Liver (tissue), 9 donors: ENCODE data around the gene PPL. TPM values are rescaled to one million over a fixed set of nuclear protein-coding genes. Genes with fewer than 3 reads are reported as not detected.

ENCODE experiments used
- DNase-seq: peaks from one replicate; pipeline ENCODE4 v3.0.0-alpha.2; 2017; ENCODE audit warnings: low spot score
- H3K27ac ChIP-seq, 2 donors: one replicate each; pipeline ENCODE4 v1.7.0; 2013; ENCODE audit warnings: inconsistent platforms in 2 of 2, low read length in 2 of 2, control low read depth in 1 of 2, low read depth in 1 of 2, mild to moderate bottlenecking in 1 of 2
- H3K27me3 ChIP-seq, 4 donors: one replicate each; pipeline versions ENCODE4 v1.6.1 to v1.7.0; 2013; ENCODE audit warnings: low read length in 3 of 4, inconsistent platforms in 1 of 4, mild to moderate bottlenecking in 1 of 4, moderate library complexity in 1 of 4; ENCODE audit not compliant: control insufficient read depth in 4 of 4, insufficient read depth in 4 of 4
- H3K36me3 ChIP-seq, 4 donors: one replicate each; pipeline versions ENCODE4 v1.6.1 to v1.7.0; 2013; ENCODE audit warnings: low read length in 3 of 4, mild to moderate bottlenecking in 3 of 4, low read depth in 1 of 4, moderate library complexity in 1 of 4; ENCODE audit not compliant: control insufficient read depth in 4 of 4, insufficient read depth in 3 of 4
- H3K4me1 ChIP-seq, 4 donors: one replicate each; pipeline versions ENCODE4 v1.6.1 to v1.7.0; 2013; ENCODE audit warnings: low read length in 3 of 4, mild to moderate bottlenecking in 3 of 4, moderate library complexity in 1 of 4; ENCODE audit not compliant: control insufficient read depth in 4 of 4, insufficient read depth in 4 of 4
- H3K4me3 ChIP-seq, 3 donors: one replicate each; pipeline versions ENCODE4 v1.6.1 to v1.7.0; 2013; ENCODE audit warnings: low read length in 3 of 3, control low read depth in 1 of 3, low read depth in 1 of 3, mild to moderate bottlenecking in 1 of 3
- H3K9ac ChIP-seq, 2 donors: one replicate each; pipeline ENCODE4 v1.7.0; 2013; ENCODE audit warnings: low read length in 2 of 2, mild to moderate bottlenecking in 2 of 2, moderate library complexity in 2 of 2, control low read depth in 1 of 2, low read depth in 1 of 2
- H3K9me3 ChIP-seq, 4 donors: one replicate each; pipeline versions ENCODE4 v1.6.1 to v1.7.0; 2013; ENCODE audit warnings: low read length in 3 of 4; ENCODE audit not compliant: control insufficient read depth in 4 of 4
- EGR1 ChIP-seq, 2 donors: IDR thresholded peaks; 2 replicates each; pipeline ENCODE4 v1.6.1; 2016 to 2018; ENCODE audit warnings: antibody characterized with exemption in 2 of 2, low read depth in 2 of 2
- FOXA1 ChIP-seq: IDR thresholded peaks from 2 replicates; pipeline ENCODE4 v1.6.1; 2016; ENCODE audit warnings: antibody characterized with exemption
- FOXA2 ChIP-seq: IDR thresholded peaks from 2 replicates; pipeline ENCODE4 v1.6.1; 2016; ENCODE audit warnings: antibody characterized with exemption
- GABPA ChIP-seq, 2 donors: IDR thresholded peaks in 1 of 2; conservative IDR thresholded peaks in 1 of 2; 2 replicates each; pipeline ENCODE4 v1.6.1; 2016; ENCODE audit warnings: antibody characterized with exemption in 2 of 2, mild to moderate bottlenecking in 1 of 2, moderate library complexity in 1 of 2
- HNF4A ChIP-seq, 2 donors: conservative IDR thresholded peaks; 2 replicates each; pipeline ENCODE4 v1.6.1; 2016; ENCODE audit warnings: antibody characterized with exemption in 2 of 2, mild to moderate bottlenecking in 2 of 2
- HNF4G ChIP-seq: IDR thresholded peaks from 2 replicates; pipeline ENCODE4 v1.6.1; 2016; ENCODE audit warnings: antibody characterized with exemption
- JUND ChIP-seq, 2 donors: IDR thresholded peaks; 2 replicates each; pipeline ENCODE4 v1.6.1; 2016; ENCODE audit warnings: antibody characterized with exemption in 2 of 2
- NR2F2 ChIP-seq: IDR thresholded peaks from 2 replicates; pipeline ENCODE4 v1.6.1; 2016; ENCODE audit warnings: antibody characterized with exemption
- RAD21 ChIP-seq, 2 donors: IDR thresholded peaks; 2 replicates each; pipeline ENCODE4 v1.6.1; 2016; ENCODE audit warnings: antibody characterized with exemption in 2 of 2, mild to moderate bottlenecking in 2 of 2
- RXRA ChIP-seq, 2 donors: IDR thresholded peaks; 2 replicates each; pipeline ENCODE4 v1.6.1; 2017 to 2018; ENCODE audit warnings: antibody characterized with exemption in 2 of 2, mild to moderate bottlenecking in 1 of 2
- SP1 ChIP-seq: IDR thresholded peaks from 2 replicates; pipeline ENCODE4 v1.6.1; 2018; ENCODE audit warnings: antibody characterized with exemption, mild to moderate bottlenecking
- TAF1 ChIP-seq: conservative IDR thresholded peaks from 2 replicates; pipeline ENCODE4 v1.6.1; 2016; ENCODE audit warnings: antibody characterized with exemption, mild to moderate bottlenecking
- YY1 ChIP-seq: IDR thresholded peaks from 2 replicates; pipeline ENCODE4 v1.6.1; 2016; ENCODE audit warnings: antibody characterized with exemption, mild to moderate bottlenecking
- ZBTB33 ChIP-seq: IDR thresholded peaks from 2 replicates; pipeline ENCODE4 v1.6.1; 2016; ENCODE audit warnings: antibody characterized with exemption
- WGBS: extraction: QIAGEN DNeasy Blood & Tissue Kit; methylation state at CpG from one replicate; pipeline ENCODE4 v1.1.7; 2013; 5-methylcytosine and 5-hydroxymethylcytosine counted together
- polyA plus RNA-seq, 2 donors: library from polyadenylated mRNA; stranded (reverse) in 1 of 2; unstranded in 1 of 2; fragments of 200-250 nt in 1 of 2; fragments of >200 nt in 1 of 2; fragmentation: Nextera tagmentation in 1 of 2; extraction: Ambion mirVana in 1 of 2; gene quantifications; one replicate each; pipeline versions ENCODE4 v1.2.1 to v1.2.3, GENCODE V29; 2013 to 2015
- total RNA-seq, 2 donors: library from RNA; depleted of rRNA; stranded (reverse); fragments of >200 nt; gene quantifications; one replicate each; pipeline ENCODE4 v1.2.3, GENCODE V29; 2014
- TF ChIP-seq, protein P1 (sequence below): IDR thresholded peaks from 2 replicates; pipeline ENCODE4 v1.6.1; 2016; ENCODE audit warnings: antibody characterized with exemption
- TF ChIP-seq, protein P2 (sequence below): IDR thresholded peaks from 2 replicates; pipeline ENCODE4 v1.6.1; 2016; ENCODE audit warnings: antibody characterized with exemption
- TF ChIP-seq, protein P3 (sequence below): fragments of 150-350 bp; IDR thresholded peaks from 2 replicates; pipeline ENCODE4 v1.5.1; 2017; ENCODE audit warnings: improper control_type of control experiment, low read depth, low read length; ENCODE audit not compliant: missing input control
- TF ChIP-seq, protein P4 (sequence below): IDR thresholded peaks from 2 replicates; pipeline ENCODE4 v1.6.1; 2016; ENCODE audit warnings: antibody characterized with exemption, mild to moderate bottlenecking
- donor health status: healthy.
- donor health status: healthy.
- donor health status: healthy.
- donor health status: healthy.
- donor health status: healthy.

PPL gene
- total and polyA plus RNA-seq, 4 donors = 2.1 to 26.0 (median 6.1) TPM

- no peaks in the 10 kb centered on the region for H3K36me3 ChIP-seq
- peaks cover 4 to 32% (median 17%) of the 10 kb centered on the region in 4 donors for H3K4me1 ChIP-seq
- H3K9me3 ChIP-seq = no peaks in the 10 kb centered on the region
- no peak overlapping the region for H3K27ac ChIP-seq
- no peak overlapping the region for H3K9ac ChIP-seq
- no peaks in the 10 kb centered on the region for H3K27me3 ChIP-seq
- no peak overlapping the region for H3K4me3 ChIP-seq
- 93% methylated on average over 7 of the region's 7 CpGs for WGBS
- TF ChIP-seq YY1 = no peak
- TF ChIP-seq, protein P1, sequence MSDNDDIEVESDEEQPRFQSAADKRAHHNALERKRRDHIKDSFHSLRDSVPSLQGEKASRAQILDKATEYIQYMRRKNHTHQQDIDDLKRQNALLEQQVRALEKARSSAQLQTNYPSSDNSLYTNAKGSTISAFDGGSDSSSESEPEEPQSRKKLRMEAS = no peak
- no peak for TF ChIP-seq HNF4A (conservative IDR thresholded peaks at IDR 0.05)
- TF ChIP-seq GABPA (IDR thresholded peaks at IDR 0.05 in 1 of 2, conservative IDR thresholded peaks at IDR 0.05 in 1 of 2) = no peak
- TF ChIP-seq FOXA1 = no peak
- TF ChIP-seq ZBTB33 = no peak
- TF ChIP-seq SP1 = no peak
- TF ChIP-seq, protein P2, sequence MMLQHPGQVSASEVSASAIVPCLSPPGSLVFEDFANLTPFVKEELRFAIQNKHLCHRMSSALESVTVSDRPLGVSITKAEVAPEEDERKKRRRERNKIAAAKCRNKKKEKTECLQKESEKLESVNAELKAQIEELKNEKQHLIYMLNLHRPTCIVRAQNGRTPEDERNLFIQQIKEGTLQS = no peak
- TF ChIP-seq, protein P3, sequence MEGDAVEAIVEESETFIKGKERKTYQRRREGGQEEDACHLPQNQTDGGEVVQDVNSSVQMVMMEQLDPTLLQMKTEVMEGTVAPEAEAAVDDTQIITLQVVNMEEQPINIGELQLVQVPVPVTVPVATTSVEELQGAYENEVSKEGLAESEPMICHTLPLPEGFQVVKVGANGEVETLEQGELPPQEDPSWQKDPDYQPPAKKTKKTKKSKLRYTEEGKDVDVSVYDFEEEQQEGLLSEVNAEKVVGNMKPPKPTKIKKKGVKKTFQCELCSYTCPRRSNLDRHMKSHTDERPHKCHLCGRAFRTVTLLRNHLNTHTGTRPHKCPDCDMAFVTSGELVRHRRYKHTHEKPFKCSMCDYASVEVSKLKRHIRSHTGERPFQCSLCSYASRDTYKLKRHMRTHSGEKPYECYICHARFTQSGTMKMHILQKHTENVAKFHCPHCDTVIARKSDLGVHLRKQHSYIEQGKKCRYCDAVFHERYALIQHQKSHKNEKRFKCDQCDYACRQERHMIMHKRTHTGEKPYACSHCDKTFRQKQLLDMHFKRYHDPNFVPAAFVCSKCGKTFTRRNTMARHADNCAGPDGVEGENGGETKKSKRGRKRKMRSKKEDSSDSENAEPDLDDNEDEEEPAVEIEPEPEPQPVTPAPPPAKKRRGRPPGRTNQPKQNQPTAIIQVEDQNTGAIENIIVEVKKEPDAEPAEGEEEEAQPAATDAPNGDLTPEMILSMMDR = no peak
- TF ChIP-seq RAD21 (IDR thresholded peaks at IDR 0.05) = no peak
- no peak for TF ChIP-seq NR2F2
- no peak for TF ChIP-seq JUND (IDR thresholded peaks at IDR 0.05)
- TF ChIP-seq, protein P4, sequence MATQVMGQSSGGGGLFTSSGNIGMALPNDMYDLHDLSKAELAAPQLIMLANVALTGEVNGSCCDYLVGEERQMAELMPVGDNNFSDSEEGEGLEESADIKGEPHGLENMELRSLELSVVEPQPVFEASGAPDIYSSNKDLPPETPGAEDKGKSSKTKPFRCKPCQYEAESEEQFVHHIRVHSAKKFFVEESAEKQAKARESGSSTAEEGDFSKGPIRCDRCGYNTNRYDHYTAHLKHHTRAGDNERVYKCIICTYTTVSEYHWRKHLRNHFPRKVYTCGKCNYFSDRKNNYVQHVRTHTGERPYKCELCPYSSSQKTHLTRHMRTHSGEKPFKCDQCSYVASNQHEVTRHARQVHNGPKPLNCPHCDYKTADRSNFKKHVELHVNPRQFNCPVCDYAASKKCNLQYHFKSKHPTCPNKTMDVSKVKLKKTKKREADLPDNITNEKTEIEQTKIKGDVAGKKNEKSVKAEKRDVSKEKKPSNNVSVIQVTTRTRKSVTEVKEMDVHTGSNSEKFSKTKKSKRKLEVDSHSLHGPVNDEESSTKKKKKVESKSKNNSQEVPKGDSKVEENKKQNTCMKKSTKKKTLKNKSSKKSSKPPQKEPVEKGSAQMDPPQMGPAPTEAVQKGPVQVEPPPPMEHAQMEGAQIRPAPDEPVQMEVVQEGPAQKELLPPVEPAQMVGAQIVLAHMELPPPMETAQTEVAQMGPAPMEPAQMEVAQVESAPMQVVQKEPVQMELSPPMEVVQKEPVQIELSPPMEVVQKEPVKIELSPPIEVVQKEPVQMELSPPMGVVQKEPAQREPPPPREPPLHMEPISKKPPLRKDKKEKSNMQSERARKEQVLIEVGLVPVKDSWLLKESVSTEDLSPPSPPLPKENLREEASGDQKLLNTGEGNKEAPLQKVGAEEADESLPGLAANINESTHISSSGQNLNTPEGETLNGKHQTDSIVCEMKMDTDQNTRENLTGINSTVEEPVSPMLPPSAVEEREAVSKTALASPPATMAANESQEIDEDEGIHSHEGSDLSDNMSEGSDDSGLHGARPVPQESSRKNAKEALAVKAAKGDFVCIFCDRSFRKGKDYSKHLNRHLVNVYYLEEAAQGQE = no peak
- TF ChIP-seq EGR1 (IDR thresholded peaks at IDR 0.05; ENCODE audit: low read depth in 2 of 2) = no peak
- TF ChIP-seq TAF1 = no peak
- TF ChIP-seq FOXA2 = no peak
- no peak for TF ChIP-seq HNF4G
- TF ChIP-seq RXRA (IDR thresholded peaks at IDR 0.05) = no peak
- no peak for DNase-seq
Measured at GRCh38 chr16:4914528-4915225, 22.3 kb downstream of the PPL start.
